GM21423 (cell line): ENCODE results near the gene RNF166.

Experiments used
- ATAC-seq: cut with Tn5 transposase; IDR thresholded peaks from one replicate; pipeline ENCODE4 v1.9.1; 2021; ENCODE audit warnings: mild to moderate bottlenecking, moderate library complexity; ENCODE audit not compliant: unreplicated experiment

Gene RNF166

DNA sequence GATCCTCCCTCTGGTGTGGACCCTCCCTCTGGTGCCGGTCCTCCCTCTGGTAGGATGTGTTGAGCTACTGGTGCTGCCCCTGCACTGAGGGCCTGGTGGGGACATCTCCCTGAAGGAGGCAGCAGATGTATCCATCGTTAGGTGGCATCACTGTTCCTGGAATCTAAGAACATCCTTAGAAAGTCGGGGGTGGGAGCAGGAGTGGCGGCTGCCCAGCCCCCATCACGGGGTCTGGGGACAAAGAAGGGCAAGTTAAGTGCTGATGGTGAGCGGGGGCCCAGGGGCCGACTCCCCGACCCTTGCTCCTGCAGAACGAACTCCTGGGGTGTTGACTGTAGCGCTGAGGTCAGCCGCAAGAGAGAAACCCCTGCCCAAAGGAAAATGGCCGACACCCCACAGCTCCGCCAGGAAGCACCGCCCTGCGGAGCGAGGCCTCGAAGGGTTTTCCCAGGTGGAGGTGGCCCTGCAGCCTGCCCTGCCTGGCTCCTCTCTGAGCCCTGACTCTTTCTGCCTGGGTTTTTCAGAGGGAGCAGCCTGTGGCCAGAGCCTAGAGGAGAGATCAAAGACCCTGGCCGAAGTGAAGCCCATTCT is 5.6 kb upstream of the RNF166 start:
- ATAC-seq, result no peak

DNA sequence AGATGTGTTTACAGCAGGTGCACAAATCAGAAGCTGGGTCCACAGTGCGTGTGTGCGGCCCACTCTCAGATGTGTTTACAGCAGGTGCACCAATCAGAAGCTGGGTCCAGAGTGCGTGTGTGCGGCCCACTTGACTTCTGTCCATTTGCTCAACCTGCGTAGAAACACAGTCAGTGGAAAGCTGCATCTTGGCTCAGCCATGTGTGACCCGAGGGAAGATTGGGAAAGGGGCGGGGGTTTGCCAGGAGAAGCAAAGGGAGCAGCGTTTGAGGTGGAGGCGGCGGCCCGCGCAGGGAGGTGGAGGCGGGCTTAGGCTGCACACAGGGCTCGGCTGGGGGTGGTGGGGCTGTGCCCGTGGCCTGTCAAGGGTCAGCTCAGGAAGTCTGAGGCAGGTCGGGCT is 4.3 kb upstream of the RNF166 start:
- no peak for ATAC-seq

DNA sequence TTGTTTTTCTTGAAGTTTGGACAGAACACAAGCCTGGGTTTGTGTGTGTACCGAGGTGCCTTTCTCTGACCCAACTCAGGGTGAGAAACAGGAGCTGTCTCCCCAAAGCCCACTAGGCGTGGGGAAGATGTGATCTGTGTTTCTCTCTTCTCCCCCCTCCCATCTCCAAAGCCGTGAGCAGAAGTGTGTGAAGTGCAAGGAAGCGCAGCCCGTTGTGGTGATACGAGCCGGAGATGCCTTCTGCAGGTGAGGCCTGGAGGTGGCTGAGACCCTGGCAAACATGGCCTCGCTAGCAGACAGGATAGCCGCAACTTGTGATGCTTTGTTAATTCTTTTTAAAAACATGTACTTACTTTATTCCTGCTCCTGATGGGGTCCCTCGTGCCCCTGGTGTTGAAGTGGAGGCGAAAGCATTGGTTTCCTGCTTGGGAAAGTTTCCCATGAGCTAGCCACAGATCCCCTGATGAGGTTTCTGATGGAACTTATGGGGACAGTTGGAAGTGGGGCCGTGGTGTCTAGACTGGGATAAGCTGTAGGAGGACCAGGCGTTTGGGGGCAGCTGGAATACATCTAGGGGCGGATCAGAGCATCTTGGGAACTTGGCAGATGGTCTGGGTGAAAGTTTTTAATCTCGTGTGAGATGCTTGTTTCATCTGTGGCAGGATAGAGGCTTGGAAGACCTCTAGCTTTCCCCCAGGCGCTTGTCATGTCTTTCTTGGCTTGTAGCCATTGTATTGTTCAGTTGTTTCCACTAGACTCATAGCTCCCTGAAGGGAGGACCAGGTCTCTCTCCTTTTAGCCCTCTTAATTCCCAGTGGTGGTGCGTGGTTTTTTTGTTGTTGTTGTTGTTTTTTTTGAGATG is 988 bp upstream of the RNF166 start:
- no peak for ATAC-seq

DNA sequence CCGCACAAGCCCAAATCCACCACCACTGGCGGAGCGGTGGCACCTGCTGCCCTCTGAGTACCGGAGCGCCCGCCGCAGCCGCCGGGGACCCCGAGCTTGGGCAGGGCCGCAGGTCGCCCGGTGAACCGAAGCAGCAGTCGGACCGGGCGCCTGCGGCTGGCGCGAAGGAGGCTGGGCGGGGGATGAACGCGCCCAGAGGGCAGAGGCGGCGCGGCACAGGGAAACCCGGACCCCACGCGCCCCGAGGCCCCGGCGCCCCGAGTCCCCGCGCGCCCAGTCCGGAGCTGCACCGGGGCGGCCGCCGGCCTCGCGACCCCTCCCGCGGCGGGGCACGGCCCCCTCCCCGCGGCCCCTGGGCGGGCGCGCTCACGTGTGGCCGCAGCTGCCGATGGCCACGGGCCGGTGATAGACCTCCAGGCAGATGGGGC is 393 bp downstream of the RNF166 start:
- no peak for ATAC-seq

DNA sequence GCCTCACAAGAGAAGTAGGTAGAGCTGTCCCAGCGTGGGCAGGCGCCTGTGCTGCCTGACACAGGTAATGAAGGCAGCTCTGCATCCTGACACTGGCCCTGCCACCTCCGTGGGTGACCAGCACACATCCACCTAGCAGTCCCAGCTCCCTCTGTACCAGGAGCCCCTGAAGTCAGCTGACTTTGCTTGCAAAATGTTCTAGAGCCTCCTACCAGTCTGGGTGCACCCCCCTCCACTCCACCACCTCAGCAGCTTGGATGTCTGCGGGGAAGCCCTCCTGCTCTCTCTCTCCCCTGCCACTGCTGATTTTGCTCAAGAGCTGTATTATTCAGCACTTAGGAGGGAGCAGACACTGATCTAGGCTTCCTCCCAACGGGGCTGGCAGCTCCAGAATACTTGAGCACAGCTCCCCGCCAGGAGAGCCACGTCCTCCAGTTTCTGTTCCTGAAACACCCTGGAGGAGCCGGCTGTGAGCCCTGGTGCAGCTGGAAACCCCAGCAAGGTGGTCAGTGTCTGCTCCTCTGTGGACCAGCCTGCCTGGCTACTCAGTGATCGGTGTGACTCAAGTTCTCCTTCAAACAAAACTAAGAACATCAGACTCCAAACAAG is 1.0 kb downstream of the RNF166 start:
- no peak for ATAC-seq

DNA sequence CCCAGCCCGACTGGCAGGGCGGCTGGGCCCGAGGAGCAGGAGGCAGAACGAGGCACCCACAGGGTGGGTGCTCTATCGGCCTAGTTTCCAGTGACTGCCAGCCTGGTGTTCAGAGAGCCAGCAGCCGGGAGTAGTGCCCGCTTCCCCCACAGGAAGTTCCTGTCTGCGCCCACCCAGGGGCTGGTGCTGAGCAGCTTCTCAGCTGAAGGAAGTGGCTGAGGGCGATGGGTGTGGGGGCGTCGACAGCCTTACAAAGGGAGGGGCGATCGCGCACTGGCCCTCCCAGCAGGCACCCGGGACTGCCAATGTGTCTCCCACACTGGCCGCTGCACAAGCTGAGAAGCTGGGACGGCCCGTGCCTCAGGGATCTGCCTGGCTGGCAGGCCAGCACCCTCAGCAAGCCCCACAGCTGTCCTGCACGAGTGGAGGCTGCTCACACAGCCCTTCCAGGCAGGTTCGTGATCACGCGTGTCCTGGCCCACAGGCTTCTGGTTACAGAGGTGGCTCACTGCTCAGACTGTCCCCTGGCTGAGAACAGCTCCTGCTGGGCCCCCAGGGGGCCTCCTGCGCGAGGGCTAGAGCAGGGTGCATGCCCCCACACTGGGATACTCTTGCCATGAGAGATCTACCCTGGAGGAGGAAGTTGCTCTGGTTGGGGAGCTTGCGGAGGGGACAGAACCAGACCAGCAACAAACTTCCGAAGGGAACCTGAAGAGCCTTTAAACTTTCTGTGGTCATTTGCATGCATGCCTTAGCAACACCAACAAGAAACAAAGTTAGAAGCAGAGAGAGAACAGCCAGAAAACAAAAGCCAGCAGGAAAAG is 2.5 kb downstream of the RNF166 start:
- no peak for ATAC-seq

DNA sequence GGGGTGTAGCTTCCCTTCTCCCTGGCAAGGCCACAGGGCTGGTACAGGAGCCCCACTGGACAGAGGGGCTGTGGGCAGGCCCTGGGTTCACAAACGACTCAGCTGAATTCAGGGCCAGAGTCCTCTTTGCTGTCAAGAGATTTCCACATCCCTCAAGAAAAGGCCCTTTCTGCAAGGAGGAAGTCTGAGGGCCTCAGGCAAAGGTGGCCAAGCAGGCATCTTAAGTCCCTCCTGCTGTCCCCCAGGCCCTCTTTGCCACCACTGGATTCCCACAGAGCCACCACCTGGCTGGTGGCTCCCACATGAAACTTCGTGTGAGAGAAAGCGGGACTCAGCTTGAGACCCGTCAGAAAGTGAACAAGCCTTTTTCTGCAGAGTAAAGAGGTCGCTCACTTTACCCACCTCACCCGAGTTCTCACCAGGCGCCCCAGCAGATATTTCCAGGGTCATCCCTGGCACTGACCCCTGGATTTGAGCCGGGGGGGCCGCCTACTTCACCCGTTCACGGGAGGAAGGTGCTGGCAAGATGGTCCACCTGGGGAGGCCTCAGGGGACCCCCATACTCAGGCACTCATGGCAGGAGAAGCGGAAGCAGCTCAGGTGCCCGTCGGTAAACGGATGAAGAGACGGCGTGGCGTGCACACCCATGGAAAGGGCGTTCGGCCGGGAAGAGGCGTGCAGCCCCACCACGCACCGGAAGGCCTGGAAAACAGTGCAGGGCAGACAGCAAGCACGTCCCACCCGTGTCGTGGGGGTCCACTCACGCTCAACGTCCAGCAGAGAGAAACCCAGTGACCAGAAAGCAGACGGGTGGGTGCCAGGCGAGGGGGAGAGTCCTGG is 3.6 kb downstream of the RNF166 start:
- ATAC-seq, result no peak

DNA sequence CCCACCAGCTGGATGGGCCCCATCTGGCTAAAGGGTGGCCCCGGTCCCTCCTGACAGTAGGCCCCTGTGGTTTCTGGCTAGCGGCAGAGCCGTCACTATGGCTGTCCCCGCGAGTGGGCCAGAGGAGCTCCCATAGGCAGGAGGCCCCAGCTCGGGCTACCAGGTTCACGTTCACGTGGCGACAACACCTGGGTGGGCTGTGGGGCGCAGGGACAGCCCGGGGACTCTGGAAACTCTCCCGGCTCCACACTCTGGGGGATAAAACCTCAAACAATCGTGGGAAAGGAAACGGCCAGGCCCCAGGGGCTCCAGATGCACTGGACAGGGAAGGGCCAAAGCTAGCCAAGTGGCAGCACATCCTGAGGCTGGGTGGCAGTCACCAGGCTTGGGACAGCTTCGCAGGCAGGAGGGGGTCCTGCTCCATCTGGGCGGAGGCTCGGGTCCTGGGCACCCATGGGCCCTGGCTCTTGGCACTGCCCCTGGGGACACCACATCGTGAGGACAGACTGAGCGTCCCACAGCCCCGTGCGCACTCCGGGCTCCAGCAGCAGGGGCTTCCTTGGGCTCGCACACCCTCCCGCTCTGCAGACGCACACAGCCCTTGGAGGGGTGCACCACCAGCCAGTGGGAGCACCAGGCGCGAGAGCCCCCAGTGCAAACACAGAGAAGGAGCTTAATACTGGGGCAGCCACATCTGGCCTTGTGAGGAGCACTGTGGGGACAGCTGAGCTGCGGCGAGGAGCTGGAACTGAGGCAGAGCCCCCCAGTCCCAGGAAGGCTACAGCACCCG is 4.4 kb downstream of the RNF166 start:
- no peak for ATAC-seq

DNA sequence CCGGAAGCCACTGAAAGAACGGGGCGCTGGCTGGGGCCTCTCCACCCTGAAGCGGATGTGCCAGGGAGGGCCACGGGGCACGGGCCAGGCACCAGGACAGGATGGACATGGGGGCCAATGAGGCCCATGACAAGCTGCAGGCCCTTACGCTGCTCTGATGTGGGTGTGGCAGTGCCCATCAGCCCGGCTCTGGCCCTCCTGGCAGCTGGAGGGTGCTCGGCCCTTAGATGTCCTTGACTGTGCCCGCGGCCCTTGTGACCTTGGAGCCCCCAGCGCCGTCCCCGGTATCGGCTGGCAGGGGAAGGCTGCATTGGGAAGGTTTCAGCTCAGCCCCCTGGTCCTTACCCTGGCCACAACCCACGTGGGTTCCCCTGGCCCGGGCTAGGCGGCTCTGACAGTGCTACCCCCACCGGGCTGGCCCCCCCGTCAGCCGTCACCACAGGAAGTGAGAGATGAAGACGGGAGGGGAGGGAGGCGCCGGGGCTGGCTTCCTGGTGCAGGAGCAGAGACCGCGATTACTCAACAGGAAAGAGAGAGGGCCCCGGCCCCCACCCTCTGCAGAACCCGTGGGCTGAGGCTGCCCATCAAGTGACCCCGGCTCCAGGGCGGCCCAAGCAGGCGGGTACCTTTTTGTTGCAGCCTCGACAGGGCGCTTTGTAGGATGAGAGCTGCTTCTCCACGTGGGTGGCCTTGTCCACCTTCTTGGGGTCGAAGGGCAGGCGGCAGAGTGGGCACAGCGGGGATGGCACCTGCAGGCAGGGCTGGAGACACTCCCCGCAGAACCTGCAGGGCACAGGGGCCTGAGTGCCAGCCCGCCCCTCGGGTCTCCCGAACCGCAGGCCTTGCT is 5.3 kb downstream of the RNF166 start:
- ATAC-seq, result peak; percentile 62

DNA sequence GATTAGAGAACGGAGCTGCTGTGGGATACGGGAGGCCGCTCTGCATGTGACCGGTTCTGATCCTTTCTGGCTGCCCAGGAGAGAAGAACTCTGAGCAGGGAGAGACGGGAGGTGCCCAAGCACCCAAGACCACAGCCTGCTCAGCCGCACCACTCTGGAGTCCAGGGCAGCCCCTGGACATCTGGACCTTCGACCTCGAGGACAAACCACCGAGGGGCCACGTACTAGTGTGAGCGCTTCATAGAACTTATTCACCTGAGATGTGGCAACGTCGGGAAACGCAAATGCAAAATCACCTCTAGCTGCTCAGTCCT is 5.9 kb downstream of the RNF166 start:
- ATAC-seq, result no peak

DNA sequence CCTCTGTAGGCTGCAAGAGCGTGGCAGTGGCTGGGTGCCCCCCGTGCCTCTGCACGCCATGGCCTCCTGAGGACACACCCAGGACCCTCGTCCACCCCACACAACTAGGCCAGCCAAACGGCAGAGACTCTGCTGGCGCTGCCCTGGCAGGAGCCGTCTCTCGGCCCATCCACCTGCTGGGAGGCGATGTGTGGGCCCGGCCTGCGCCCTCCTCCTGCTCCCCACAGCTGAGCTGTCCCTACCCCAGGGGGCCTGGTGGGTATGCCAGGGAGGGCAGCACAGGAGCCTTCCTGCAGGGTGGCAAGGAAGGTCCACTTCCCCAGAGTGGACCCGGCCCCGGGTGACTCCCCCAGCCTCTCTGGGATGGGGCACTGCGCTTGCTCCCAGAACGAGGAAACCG is 7.0 kb downstream of the RNF166 start:
- ATAC-seq, result no peak

DNA sequence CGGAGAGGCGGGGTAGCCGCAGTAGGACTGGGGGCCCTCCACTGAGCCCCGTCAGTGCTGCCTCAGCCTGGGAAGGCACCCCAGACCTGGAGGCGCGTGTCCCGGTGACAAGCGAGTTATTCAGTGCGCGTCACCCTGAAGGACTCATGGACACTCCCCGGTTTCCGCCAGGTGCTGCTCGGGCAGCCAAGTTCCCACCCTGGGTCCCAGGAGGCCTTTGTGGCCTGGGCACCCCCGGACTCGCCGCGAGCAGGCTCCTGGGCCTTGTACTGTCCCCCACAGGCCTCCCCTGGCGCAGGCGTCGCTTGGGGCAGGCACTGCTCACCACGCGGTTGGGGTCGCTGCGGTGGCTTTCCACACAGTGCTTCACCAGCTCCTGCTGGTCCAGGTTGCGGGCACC is 7.6 kb downstream of the RNF166 start:
- no peak for ATAC-seq

DNA sequence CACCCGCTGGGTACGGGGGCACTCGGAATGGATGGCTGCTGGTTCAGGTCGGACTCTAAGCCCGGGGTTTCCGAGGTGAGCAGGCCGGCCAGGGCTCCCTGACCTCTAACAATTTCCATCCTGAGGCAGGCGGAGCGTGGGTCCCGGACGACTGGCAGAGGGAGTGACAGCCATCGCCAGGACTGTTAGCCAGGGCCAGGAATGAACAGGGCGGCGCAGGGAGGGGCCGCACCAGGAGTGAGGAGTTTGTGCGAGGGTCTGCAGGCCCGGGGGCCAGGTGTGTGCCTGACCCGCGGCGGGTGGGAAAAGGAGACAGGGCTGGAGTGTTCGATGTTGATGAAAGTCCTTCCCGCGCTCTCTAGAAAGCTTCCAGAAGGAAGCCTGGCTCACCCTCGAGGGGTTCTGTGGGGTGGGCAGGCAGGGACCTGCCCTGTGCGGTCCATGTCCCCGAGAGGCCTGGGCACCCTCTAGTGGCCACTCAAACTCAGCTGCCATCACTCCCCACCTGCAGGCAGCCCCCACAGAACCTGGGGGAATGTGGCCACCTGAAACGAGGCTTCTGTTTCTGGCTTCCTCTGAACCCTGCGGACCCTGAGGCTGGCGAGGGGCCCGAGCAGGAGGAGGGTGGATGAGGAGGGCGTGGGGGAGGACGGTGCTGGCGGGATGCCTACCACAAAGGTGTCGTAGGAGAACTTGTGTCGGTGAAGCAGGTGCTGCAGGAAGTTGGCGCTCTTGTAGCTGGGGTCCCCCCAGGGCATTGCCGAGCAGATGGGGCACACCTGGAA is 8.2 kb downstream of the RNF166 start:
- no peak for ATAC-seq

DNA sequence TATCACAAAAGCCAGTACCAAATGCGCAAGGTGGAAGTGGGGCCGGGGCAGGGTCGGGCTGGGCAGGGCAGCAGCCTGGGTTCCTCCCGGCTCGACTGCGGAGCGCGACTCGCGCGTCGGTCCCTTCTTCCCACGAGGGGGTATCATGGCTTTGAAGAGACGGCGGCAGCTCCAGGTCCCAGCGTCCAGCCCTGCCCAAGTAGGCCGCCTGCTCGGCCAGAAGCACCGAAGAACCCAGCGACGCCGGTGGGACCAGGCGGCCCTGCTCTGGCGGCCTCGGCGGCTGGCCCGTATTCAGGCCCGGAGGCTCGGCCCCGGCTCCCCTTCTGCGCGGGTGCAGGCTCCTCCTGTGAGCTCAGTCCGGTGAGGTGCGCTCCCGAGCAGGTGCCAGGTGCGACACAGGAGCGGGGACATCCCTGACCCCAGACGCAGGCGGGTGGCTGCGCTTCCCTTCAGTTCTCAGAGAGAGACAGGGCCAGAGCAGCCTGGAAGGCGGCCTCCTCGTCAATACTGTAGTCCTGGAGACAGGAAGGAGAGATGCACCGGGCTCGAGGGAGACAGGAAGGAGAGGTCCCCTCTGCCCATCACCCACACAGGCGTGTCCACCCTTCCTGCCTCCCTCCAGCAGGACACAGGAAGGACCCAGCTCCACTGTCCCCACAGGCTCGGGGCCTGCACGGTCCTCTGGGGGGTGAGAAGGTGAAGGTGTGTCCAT is 8.9 kb downstream of the RNF166 start:
- no peak for ATAC-seq

DNA sequence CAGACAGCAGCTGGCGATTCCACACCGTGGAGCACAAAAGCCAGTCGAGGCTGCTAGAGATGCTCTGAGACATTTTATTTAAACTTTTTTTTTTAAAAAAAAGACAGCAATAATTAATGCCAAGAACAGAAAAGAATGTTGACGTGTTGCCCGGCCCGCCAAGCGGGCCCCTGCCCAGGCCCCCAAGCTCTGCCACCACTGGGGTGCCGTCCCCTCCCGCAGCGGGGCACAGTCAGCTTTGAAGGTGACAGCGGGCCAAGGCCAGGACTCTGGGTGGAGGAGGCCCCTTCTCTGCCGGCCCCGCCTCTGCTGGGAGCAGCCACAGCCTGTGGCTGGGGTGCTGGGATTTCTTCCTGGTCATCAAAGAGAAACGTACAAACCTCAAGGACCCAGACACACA is 9.8 kb downstream of the RNF166 start:
- ATAC-seq, result no peak

DNA sequence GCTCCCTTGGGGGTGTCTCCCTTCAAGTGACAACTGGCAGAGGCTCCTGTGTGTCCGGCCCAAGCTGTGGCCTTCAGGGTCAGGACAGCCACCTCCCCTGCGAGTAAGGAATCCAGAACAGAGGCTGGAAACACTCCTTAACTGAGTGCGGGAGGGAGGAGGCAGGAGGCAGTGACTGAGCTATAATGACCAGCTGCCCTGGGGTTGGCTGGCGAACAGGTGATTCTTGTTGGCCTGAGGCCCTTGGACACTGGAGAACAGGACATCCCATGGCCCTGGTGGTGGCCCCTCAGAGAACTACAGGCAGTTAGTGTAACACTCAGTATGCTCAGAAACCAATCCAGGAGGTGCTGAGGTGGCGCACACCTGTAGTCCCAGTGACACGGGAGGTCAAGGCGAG is 10.5 kb downstream of the RNF166 start:
- ATAC-seq, result no peak

DNA sequence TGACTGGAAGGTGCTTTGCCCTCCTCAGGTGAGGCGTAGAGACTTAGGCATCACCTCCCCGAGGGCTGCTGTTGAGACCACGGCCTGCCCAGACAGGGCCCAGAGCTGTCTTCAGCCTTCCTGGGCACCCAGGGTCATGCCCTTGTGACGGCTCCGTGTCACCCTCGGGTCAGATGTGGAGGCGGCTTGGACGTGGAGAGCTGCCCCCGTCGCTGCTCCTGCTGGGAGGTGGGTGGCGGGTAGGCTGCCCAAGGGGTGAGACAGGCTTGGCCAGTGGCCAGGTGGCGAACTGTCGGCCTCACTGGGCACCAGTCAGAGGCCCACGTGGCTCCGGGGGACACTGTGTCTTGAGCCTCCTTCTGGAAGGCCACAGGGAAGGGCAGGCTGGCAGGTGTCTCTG is 11.0 kb downstream of the RNF166 start:
- ATAC-seq, result no peak
